NK-92 (cell line): ENCODE data around the gene ADIRF.
"Not testable (repeated sequence)": the region's sequence is repeated elsewhere in the genome, so short reads cannot be mapped to it uniquely, and the experiment has no call there.

Experiments used
- DNase-seq: peaks from one replicate; lab custom pipeline; 2025; ENCODE audit not compliant: unreplicated experiment; lab: John Stamatoyannopoulos, UW

Gene ADIRF

GRCh38 chr10:86945361-86946212, 22.7 kb upstream of the ADIRF start:
- no peak for DNase-seq

DNA sequence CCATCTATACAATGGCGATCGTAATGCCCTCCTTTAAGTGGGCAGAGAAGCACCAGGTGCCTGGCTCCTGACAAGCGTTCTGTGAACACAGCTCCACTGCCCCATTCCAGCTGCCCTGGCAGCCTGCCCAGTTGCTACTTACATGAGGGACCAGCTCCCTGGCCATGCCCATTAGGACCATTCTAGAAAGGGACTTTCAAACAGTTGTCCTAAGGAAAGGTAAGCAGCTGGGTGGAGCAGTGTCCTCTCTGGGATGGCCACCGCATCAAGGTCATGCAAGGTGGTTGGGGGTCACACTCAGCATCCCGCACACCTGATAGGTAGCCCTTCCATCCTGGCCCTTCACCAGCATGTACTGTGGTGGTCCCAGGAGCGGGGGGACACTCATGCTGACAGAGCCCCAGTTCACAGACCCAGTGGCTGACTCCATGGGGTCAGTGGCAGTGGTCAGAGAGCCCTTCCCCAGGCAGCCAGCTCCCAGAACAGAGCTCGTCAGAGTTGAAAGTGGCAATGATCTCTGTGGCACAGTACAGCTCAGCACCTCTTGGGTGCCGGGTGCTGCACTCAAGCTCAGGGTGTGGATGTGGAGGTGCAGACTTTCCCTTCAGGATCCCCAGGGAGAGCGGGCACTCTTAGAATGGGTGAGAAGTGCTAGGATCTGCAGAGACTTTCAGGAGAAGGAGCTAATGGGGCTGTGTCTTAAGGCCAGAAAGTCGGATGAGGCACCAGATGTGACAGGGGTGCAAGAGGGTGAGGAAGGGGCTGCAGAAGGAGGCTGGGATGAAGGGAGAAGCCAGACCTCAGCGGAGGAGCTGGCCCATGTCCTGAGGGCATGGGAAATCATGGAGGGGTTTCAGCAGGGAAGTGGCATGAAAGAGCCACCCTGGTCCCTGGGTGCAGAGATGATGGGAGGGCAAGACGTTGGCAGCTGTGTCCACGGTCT, 21.8 kb upstream of the ADIRF start:
- DNase-seq = no peak

GRCh38 chr10:86947806-86948205, 20.5 kb upstream of the ADIRF start:
- not testable (repeated sequence) for DNase-seq

DNA sequence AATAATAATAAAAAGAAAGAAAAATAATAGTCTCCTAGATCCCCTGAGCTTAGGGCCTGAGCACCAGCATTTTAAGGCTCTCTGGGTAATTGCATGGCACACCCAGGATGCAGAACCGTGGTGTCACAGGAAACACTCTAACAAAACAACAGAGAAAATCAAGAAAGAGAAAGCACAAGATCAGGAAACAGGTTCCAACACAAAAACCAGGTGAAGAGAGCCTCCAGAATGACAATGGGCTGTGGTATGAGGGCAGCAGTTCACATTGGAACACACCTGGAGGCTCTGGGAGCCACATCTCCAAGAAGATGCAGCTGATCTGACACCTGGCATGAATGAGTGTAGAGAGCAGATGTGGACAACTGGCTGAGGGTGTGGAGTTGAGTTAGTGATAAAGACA, 17.9 kb upstream of the ADIRF start:
- DNase-seq = no peak

GRCh38 chr10:86951184-86951761, 17.0 kb upstream of the ADIRF start:
- no peak for DNase-seq

DNA sequence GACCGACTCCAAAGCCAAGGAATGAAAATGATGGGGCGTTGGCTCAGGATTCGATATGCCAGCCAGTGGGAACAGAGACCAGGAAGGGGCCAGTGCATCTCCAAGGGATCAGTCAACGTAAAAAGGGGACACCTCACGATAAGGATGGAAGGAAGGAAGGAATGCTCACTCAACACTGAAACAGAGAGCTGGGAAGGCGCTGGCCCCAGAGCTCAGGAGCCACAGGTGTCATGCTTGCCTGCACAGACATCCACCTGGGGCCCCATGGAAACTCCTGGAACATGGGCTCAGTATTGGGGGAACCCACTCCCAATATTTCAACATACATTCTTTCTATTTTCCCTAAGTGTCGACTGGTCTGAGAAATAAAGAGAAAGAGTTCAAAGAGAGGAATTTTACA, 16.2 kb upstream of the ADIRF start:
- no peak for DNase-seq

- DNase-seq = not testable (repeated sequence)
Observed at GRCh38 chr10:86952697-86953096, 15.6 kb upstream of the ADIRF start.

DNA sequence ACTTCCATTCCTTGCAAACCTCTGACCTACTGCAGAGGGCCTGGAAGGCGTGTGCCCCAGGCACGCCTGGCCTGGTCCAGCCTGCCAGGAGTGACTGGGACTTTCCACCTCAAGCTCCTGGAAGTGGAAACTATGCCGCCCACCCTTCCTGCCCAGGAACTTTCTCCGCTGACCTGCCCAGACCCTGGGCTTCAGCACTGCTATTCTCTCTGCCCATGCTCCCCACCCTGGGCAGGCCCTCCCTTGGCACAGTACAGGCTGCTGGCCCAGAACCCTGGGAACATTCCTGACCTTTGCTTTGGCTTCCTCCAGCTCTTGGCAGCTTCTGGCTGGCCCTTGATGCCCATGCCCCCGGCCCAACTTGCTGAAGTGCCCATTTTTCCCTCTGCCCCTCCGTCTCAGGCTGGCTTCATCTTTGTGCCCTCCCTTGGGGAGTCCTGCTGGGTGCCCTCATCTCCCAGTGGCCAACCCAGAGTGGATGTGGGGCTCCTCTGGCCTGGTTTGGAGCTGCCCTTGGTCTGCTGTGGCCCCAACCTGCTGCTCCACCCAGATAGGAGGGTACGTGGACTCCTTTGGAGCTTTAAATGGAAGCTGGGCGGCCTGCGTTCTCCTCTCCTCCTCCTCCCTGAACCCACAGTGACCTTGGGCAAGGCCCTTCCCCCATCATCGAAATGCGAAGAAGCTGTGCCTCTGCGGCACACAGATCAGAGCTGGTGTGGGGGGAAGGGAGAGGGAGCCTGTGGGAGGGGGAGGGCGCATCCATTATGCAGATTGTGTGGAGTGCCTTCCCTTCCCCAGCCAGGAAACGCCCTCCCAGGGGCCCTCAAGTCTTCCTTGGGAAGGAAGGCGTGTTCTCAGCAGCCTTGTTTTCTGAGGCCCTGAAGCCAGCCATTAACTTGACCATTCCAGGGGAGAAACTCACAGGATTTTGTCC, 14.3 kb upstream of the ADIRF start:
- no peak for DNase-seq

DNA sequence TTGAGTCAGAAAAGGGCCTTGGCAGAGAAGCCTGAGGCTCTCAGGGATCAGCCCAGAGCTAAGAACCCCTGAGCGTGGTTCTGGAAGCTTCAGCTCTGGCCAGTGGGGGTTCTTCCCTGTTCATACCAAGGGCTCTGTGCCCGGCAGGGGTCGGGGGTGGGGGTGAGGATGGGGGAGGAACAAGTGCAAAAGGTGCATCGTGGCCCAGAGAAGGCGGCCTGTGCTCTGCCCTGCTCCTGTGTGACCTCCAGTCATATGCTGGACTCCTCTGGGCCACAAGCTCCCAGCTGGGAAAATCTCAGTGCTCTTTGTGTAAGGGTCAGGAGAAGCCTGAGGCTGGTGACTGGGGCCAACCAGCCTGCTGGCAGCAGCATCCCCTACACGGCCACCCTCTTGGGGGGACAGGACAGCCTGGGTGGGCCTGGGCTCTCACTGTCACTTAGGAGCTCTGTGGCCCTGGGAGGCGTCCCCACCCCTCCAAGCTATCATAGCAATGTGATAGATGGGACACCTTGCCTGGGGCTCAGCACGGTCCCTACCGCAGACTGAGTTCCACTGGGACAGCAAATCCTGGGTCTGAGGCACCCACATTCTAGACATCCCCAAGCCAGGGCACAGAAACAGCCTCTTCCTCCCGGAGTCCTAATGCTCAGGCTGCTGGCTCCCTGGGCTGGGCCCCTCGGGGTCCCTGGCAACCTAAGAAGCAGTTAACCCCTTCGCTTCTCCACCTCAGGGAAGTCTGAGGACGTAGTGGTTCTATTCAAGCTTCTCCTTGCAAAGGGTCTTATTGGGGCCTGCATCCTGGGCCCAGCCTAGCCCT, 13.4 kb upstream of the ADIRF start:
- no peak for DNase-seq

GRCh38 chr10:86955501-86956194, 12.6 kb upstream of the ADIRF start:
- DNase-seq = no peak

GRCh38 chr10:86956195-86956847, 12.0 kb upstream of the ADIRF start:
- DNase-seq = no peak

GRCh38 chr10:86956848-86957448, 11.3 kb upstream of the ADIRF start:
- no peak for DNase-seq

DNA sequence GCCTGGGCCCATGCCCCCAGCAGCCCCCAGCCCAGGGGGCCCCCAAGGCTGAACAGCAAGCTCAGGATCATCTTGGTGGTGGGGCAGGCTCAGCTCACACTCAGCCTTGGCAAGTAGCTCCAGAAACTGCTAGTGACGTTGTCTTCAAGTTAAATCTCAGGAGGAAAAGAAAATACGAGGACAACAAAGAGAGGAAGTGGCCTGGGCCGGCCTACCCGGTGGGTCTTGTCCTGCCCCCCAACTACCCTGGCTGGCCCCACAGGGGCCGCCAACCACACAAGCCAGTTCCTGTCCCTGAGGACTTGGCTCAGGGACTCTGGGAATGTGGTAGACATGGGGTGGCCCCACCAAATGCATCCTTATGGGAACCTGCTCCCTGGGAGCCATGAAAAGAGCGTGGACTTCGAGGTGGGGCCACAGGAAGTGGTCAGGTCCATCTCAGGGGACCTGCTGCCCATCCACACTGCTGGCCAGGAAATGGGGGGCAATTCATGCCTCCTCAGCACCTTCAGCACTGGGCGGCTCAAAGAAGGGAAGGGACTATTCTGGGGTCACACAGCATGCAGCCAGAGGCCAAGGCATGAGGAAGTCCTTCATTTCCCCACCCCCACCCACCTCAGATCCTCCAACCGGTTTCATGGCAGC, 10.7 kb upstream of the ADIRF start, which contains the start of gene MMRN2:
Gene MMRN2, minus strand, starts transcription at position 145 of the 645 bp plus-strand sequence. Its CDS starts 74 bp downstream, at position 71.
- DNase-seq = no peak

- DNase-seq = no peak
Observed at GRCh38 chr10:86958116-86958900, 10.0 kb upstream of the ADIRF start, which contains the start of gene SNCG. SNCG (plus strand) TSS chr10:86958599; CDS start chr10:86958698, 99 bp downstream.

GRCh38 chr10:86958901-86959736, 9.2 kb upstream of the ADIRF start:
- no peak for DNase-seq

DNA sequence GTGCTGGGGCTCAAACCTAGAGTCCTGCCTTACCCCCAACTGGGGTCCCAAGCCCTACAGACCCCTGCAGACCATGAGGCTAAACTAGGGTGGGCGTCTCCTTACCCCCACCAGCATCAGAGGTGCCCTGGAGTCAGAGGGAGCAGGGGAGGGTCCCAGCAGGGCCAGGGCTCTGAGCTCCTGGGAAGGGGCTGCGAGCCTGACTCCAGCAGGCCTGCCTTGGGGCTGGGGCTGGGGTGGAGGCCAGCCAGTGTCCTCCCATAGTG, 8.6 kb upstream of the ADIRF start:
- DNase-seq = no peak
